NOMO-1 treated with dmso at 0.1 percent for 144 hours (cell line): ENCODE results near the gene ZNF224.
A peak's percentile ranks its signal among the peaks of the same experiment; 100 is the strongest.

Source experiments
- DNase-seq: peaks from one replicate; lab custom pipeline; 2025; ENCODE audit not compliant: unreplicated experiment; lab: John Stamatoyannopoulos, UW

The ZNF224 gene

GRCh38 chr19:44093931-44094765, at the start of gene ZNF224:
Gene ZNF224, plus strand, starts transcription at chr19:44094361. Its CDS starts 3,513 bp downstream, at chr19:44097874.
- DNase-seq = peak; percentile 93

- DNase-seq = no peak
Observed at GRCh38 chr19:44050740-44051649, 43.2 kb upstream of the ZNF224 start.

GRCh38 chr19:44051650-44052402, 42.3 kb upstream of the ZNF224 start, which contains the start of gene ZNF223:
Gene ZNF223, plus strand, starts transcription at chr19:44052036. Its CDS starts 3,141 bp downstream, at chr19:44055177.
- peak; percentile 34 for DNase-seq

DNA sequence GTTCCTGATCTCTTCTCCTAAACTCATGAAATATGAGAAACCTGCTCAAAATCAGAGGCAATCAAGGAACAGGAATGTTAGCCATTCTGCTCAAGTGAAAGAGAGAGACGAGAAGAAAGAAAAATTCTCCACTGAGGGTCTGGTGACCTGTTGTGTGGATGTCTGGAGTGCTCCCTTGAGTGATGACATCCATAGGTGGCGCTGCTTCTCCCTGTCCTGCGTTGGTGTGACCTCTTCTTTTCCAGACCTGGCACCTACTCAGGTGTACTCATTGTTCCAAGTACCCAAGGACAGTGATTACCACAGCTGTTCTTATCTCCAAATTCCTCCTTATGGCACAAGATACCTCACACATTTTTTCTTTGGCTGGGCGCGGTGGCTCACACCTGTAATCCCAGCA, 38.3 kb upstream of the ZNF224 start:
- DNase-seq = no peak

DNA sequence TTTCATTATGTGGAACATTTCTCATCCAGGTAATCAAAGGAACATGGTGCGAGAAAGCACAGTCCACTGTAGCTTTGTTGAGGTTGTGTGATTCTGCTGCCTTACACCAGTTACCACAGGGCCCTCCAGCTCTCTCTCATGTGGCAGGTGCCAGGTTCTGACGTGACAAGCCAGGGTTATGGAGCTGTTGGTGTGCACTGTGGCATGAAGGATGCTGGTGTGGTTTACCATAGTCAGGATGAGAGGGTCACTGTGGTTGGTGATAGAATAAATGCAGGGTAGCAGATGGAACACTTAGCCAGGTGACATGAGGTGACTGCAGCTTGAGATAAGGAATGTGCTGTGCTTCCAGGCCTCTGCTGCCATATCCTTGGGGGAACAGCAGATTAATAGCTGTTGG, 34.9 kb upstream of the ZNF224 start:
- no peak for DNase-seq

GRCh38 chr19:44061038-44061437, 33.1 kb upstream of the ZNF224 start:
- DNase-seq = no peak

DNA sequence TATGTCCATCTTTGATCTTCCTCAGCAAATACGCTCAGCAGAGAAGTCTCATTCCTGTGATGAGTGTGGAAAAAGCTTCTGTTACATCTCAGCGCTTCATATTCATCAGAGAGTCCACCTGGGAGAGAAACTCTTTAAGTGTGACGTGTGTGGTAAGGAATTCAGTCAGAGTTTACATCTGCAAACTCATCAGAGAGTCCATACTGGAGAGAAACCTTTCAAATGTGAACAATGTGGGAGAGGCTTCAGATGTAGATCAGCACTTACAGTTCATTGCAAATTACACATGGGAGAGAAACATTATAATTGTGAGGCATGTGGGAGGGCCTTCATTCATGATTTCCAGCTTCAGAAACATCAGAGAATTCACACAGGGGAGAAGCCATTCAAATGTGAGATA, 27.9 kb upstream of the ZNF224 start:
- DNase-seq = no peak

DNA sequence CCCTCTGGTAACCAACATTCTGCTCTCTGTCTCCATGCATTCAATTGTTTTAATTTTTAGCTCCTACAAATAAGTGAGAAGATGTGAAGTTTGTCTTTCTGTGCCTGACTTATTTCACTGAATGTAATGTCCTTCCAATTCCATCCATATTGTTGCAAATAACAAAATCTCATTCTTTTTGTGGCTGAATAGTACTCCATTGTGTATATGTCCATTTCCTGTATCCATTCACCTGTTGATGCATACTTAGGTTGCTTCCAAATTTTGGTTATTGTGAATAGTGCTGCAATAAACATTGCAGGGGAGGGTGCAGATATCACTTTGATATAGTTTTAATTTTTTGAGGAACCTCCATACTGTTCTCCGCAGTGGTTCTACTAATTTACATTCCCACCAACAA, 24.7 kb upstream of the ZNF224 start:
- no peak for DNase-seq

GRCh38 chr19:44071824-44072542, 22.2 kb upstream of the ZNF224 start, which contains the start of gene ZNF284:
Gene ZNF284, plus strand, starts transcription at chr19:44072159. Its CDS starts 4,231 bp downstream, at chr19:44076390.
- DNase-seq = peak; percentile 81

GRCh38 chr19:44072543-44073401, 21.4 kb upstream of the ZNF224 start:
- DNase-seq = no peak

- DNase-seq = no peak
Observed at GRCh38 chr19:44076325-44076724, 17.8 kb upstream of the ZNF224 start.

- no peak for DNase-seq
Observed at GRCh38 chr19:44092108-44092507, 2.1 kb upstream of the ZNF224 start.

DNA sequence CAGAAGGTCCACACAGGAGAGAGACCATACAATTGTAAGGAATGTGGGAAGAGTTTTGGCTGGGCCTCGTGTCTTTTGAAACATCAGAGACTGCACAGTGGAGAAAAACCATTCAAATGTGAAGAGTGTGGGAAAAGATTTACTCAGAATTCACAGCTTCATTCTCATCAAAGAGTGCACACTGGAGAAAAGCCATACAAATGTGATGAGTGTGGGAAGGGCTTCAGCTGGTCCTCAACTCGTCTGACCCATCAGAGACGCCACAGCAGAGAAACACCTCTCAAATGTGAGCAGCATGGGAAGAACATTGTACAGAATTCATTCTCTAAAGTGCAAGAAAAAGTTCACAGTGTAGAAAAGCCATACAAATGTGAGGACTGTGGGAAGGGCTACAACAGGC, 13.6 kb downstream of the ZNF224 start:
- no peak for DNase-seq

- DNase-seq = no peak
Observed at GRCh38 chr19:44109458-44109857, 15.3 kb downstream of the ZNF224 start.

- no peak for DNase-seq
Observed at GRCh38 chr19:44111910-44112463, 17.8 kb downstream of the ZNF224 start.

DNA sequence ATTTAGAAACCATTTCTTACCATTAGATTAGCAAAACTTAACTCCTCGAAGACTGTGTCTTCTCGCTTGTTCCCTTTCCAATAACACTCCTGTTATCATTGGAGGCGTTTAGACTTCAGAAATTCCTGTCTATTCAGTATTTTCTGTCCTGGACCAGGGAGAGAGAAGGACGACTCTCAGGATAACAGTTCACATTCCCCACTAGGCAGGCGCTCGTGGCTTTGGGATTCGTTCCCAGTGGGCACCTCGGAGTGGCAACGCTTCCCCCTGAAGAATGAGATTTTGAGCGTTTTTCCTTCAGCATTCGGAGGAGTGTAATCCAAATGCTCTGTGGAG, 18.6 kb downstream of the ZNF224 start:
- DNase-seq = no peak

- peak; percentile 95 for DNase-seq
Observed at GRCh38 chr19:44113138-44113783, 19.1 kb downstream of the ZNF224 start, which contains the start of gene ZNF225. Gene ZNF225, plus strand, starts transcription at chr19:44113399. Its CDS starts 2,429 bp downstream, at chr19:44115828.

- no peak for DNase-seq
Observed at GRCh38 chr19:44113784-44114390, 19.7 kb downstream of the ZNF224 start.
